MM.1S (cell line): ENCODE data around the gene PPM1M.
A peak's percentile ranks its signal among the peaks of the same experiment; 100 is the strongest.

Source experiments
- DNase-seq: peaks from one replicate; pipeline ENCODE4 v3.0.0-alpha.2; 2015
- H2AFZ ChIP-seq: fragments of 300-600 bp; sonication (generic); 2 replicates; pipeline ENCODE4 v1.6.0; 2016; ENCODE audit warnings: antibody characterized with exemption, low read length
- H3F3A ChIP-seq: fragments of 300-600 bp; sonication (generic); 2 replicates; pipeline ENCODE4 v1.6.1; 2016; ENCODE audit warnings: mild to moderate bottlenecking, antibody characterized with exemption, low read length, moderate library complexity, mixed read lengths; ENCODE audit not compliant: insufficient read depth
- H3K27ac ChIP-seq: fragments of 300-600 bp; sonication (generic); 2 replicates; pipeline ENCODE4 v1.5.1; 2016; ENCODE audit warnings: mild to moderate bottlenecking, low read length
- H3K27me3 ChIP-seq: fragments of 300-600 bp; sonication (generic); replicated peaks from 2 replicates; pipeline ENCODE4 v1.6.0; 2016; ENCODE audit warnings: low read length; ENCODE audit not compliant: insufficient read depth
- H3K36me3 ChIP-seq: fragments of 300-600 bp; sonication (generic); replicated peaks from 2 replicates; pipeline ENCODE4 v1.6.1; 2016; ENCODE audit warnings: mild to moderate bottlenecking, low read length, mixed read lengths; ENCODE audit not compliant: insufficient read depth
- H3K4me1 ChIP-seq: fragments of 300-600 bp; sonication (generic); 2 replicates; pipeline ENCODE4 v1.6.1; 2016; ENCODE audit warnings: low read length, mixed read lengths
- H3K4me2 ChIP-seq: fragments of 300-600 bp; sonication (generic); 2 replicates; pipeline ENCODE4 v1.6.0; 2016; ENCODE audit warnings: low read depth, low read length
- H3K4me3 ChIP-seq: fragments of 300-600 bp; sonication (generic); 2 replicates; pipeline ENCODE4 v1.5.1; 2016; ENCODE audit warnings: low read length, mixed read lengths
- H3K79me2 ChIP-seq: fragments of 300-600 bp; sonication (generic); 2 replicates; pipeline ENCODE4 v1.6.1; 2016; ENCODE audit warnings: mixed run types, low read length, mixed read lengths
- H3K9ac ChIP-seq: fragments of 300-600 bp; sonication (generic); 2 replicates; pipeline ENCODE4 v1.6.1; 2016; ENCODE audit warnings: low read length, mixed read lengths
- H3K9me2 ChIP-seq: fragments of 300-600 bp; sonication (generic); replicated peaks from 2 replicates; pipeline ENCODE4 v1.6.1; 2016; ENCODE audit warnings: mild to moderate bottlenecking, low read length, mixed read lengths; ENCODE audit not compliant: insufficient read depth
- H3K9me3 ChIP-seq: fragments of 300-600 bp; sonication (generic); replicated peaks from 2 replicates; pipeline ENCODE4 v1.6.1; 2016; ENCODE audit warnings: mild to moderate bottlenecking, low read length, mixed read lengths; ENCODE audit not compliant: insufficient read depth
- H4K20me1 ChIP-seq: fragments of 300-600 bp; sonication (generic); 2 replicates; pipeline ENCODE4 v1.6.1; 2016; ENCODE audit warnings: mild to moderate bottlenecking, low read length, moderate library complexity, mixed read lengths; ENCODE audit not compliant: insufficient read depth
- CTCF ChIP-seq: fragments of 300-600 bp; sonication (generic); IDR thresholded peaks from 2 replicates; pipeline ENCODE4 v1.5.1; 2016; ENCODE audit warnings: antibody characterized with exemption, low read length, mixed read lengths
- EZH2 ChIP-seq: fragments of 300-600 bp; sonication (generic); optimal IDR thresholded peaks from 2 replicates; pipeline ENCODE3; 2017; ENCODE audit warnings: low read depth, mild to moderate bottlenecking, antibody characterized with exemption, low read length, mixed read lengths
- EZH2phosphoT487 ChIP-seq: fragments of 300-600 bp; sonication (generic); IDR thresholded peaks from 2 replicates; pipeline ENCODE4 v1.6.1; 2018; ENCODE audit warnings: antibody characterized with exemption, low read length

The PPM1M gene

GRCh38 chr3:52249683-52250082, 4.1 kb downstream of the PPM1M start:
- TF ChIP-seq CTCF: no peak
- TF ChIP-seq EZH2phosphoT487: no peak
- no peak for TF ChIP-seq EZH2
- peaks cover 28% of the 10 kb centered on the region for H3K4me1 ChIP-seq
- no peak overlapping the region for H2AFZ ChIP-seq
- H3K9me2 ChIP-seq: no peaks in the 10 kb centered on the region
- H3F3A ChIP-seq: peaks cover 29% of the 10 kb centered on the region
- no peak for DNase-seq
- no peaks in the 10 kb centered on the region for H3K9me3 ChIP-seq
- H3K9ac ChIP-seq: no peak overlapping the region
- no peak overlapping the region for H3K4me2 ChIP-seq
- no peaks in the 10 kb centered on the region for H4K20me1 ChIP-seq
- H3K27me3 ChIP-seq: no peaks in the 10 kb centered on the region
- H3K36me3 ChIP-seq: no peaks in the 10 kb centered on the region
- peaks cover 6% of the 10 kb centered on the region; the same call in 1 of the 2 replicates for H3K79me2 ChIP-seq
- H3K4me3 ChIP-seq: no peak overlapping the region
- H3K27ac ChIP-seq: no peak overlapping the region

- Histone ChIP-seq H3F3A (peaks cover 31% of the 10 kb centered on the region), H3K4me1 (peaks cover 26% of the 10 kb centered on the region), H3K36me3 (no peaks in the 10 kb centered on the region), H3K9ac (no peak overlapping the region), H2AFZ (no peak overlapping the region), H3K27ac (no peak overlapping the region), H3K9me2 (no peaks in the 10 kb centered on the region), H4K20me1 (no peaks in the 10 kb centered on the region), H3K4me3 (no peak overlapping the region), H3K27me3 (no peaks in the 10 kb centered on the region), H3K9me3 (no peaks in the 10 kb centered on the region), H3K79me2 (peaks cover 7% of the 10 kb centered on the region; the same call in 1 of the 2 replicates), H3K4me2 (no peak overlapping the region)
- peak; percentile 1 for DNase-seq
- TF ChIP-seq EZH2 (no peak), CTCF (no peak), EZH2phosphoT487 (no peak)
Measured at GRCh38 chr3:52250122-52250521, 4.6 kb downstream of the PPM1M start.

DNA sequence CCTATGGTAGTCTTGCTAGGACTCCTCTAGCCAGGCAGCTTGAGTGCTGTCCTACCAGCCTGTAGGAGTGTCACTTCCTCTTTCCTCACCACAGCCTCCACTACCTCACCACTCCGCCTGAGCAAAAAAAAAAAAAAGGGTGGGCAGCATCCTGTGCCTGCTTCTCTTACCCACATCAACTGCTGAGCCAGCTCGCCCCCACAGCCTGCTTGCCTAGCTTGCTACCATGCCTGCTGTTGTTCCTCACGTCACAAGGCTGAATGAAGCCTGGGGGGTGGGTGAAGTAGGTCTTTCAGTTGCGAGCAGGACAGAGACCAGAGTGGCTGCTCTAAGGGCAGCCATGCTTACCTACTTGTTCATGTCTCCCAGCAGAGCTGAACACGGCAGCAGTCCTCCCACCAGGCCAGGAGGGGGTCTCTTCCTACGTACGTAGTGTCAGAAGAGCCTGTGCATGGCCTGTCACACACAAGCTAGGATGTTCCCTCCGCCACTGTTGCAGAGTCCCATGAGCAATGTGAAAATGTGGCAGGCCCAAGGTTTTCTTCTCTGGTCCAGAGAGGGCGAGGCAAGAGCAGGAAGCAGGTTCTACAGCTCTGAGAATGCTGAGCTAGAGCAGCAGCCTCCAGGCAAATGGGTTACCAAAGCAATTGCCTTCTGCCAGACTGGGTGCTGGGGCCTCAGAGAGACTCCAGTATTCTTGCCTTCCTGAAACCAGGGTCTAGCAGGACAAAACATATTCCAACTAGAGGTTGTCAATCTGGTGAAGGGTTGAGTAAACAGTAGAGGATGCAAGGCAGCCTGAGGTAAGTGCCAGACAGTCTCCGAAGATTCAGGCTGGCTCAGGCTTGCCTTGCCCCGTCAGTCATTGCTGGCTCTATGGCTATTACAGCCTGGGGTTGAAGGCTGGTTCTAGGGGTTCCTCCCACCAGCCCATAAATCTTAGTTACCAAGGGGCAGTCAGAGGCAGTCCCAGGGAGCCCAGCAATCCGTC, 8.1 kb downstream of the PPM1M start:
- no peaks in the 10 kb centered on the region for H3K9me2 ChIP-seq
- H3K27me3 ChIP-seq: no peaks in the 10 kb centered on the region
- peak overlapping the region; percentile 60 for H3K9ac ChIP-seq
- H3K4me2 ChIP-seq: peak overlapping the region; percentile 46
- H3K4me1 ChIP-seq: peaks cover 39% of the 10 kb centered on the region
- peak; percentile 85 for DNase-seq
- no peak overlapping the region for H2AFZ ChIP-seq
- H3K9me3 ChIP-seq: no peaks in the 10 kb centered on the region
- no peaks in the 10 kb centered on the region for H4K20me1 ChIP-seq
- H3K27ac ChIP-seq: peak overlapping the region; percentile 95
- H3K4me3 ChIP-seq: no peak overlapping the region
- peaks cover 41% of the 10 kb centered on the region for H3K79me2 ChIP-seq
- TF ChIP-seq EZH2: no peak
- TF ChIP-seq EZH2phosphoT487: no peak
- TF ChIP-seq CTCF: no peak
- peaks cover 30% of the 10 kb centered on the region for H3F3A ChIP-seq
- peaks cover 18% of the 10 kb centered on the region for H3K36me3 ChIP-seq
